HG02759 (cell line): ENCODE data around the gene FKBP14.

Experiments
- ATAC-seq: cut with Tn5 transposase; IDR thresholded peaks from one replicate; pipeline ENCODE4 v1.9.1; 2021; ENCODE audit warnings: mild to moderate bottlenecking, moderate library complexity; ENCODE audit not compliant: unreplicated experiment

The FKBP14 gene

GRCh38 chr7:29995652-29996051, 30.9 kb downstream of the FKBP14 start:
- no peak for ATAC-seq

GRCh38 chr7:29993140-29993539, 33.4 kb downstream of the FKBP14 start:
- no peak for ATAC-seq

GRCh38 chr7:29991937-29992336, 34.6 kb downstream of the FKBP14 start:
- no peak for ATAC-seq

- ATAC-seq: no peak
These were observed 35.6 kb downstream of the FKBP14 start for GRCh38 chr7:29990931-29991330.

GRCh38 chr7:29989257-29989995, 37.1 kb downstream of the FKBP14 start, which contains the start of gene SCRN1:
Gene SCRN1, minus strand, starts transcription at chr7:29989801. Its CDS starts 20,734 bp downstream, at chr7:29969067.
- ATAC-seq: peak; percentile 61

GRCh38 chr7:29988424-29989256, 37.9 kb downstream of the FKBP14 start:
- ATAC-seq: peak; percentile 37

GRCh38 chr7:29987811-29988317, 38.6 kb downstream of the FKBP14 start:
- no peak for ATAC-seq

GRCh38 chr7:29987083-29987482, 39.4 kb downstream of the FKBP14 start:
- ATAC-seq: no peak

GRCh38 chr7:29980151-29980550, 46.4 kb downstream of the FKBP14 start:
- ATAC-seq: no peak

GRCh38 chr7:29977886-29978651, 48.4 kb downstream of the FKBP14 start:
- ATAC-seq: no peak

- ATAC-seq: no peak
These were observed 49.7 kb downstream of the FKBP14 start for GRCh38 chr7:29976673-29977415.

- ATAC-seq: no peak
These were observed 50.2 kb downstream of the FKBP14 start for GRCh38 chr7:29976266-29976665.

GRCh38 chr7:29975561-29975960, 50.9 kb downstream of the FKBP14 start:
- no peak for ATAC-seq

GRCh38 chr7:29974286-29974685, 52.2 kb downstream of the FKBP14 start:
- no peak for ATAC-seq

- no peak for ATAC-seq
These were observed 54.2 kb downstream of the FKBP14 start for GRCh38 chr7:29972315-29972669.

- ATAC-seq: no peak
These were observed 54.8 kb downstream of the FKBP14 start for GRCh38 chr7:29971566-29972314.

GRCh38 chr7:29970158-29970557, 56.3 kb downstream of the FKBP14 start:
- no peak for ATAC-seq

GRCh38 chr7:29969738-29970137, 56.8 kb downstream of the FKBP14 start:
- no peak for ATAC-seq

- ATAC-seq: no peak
These were observed 57.7 kb downstream of the FKBP14 start for GRCh38 chr7:29968683-29969395.
